Neural progenitor cell (in vitro differentiated cells): Measurements from ENCODE around the gene WWTR1. TPM values are rescaled to one million over a fixed set of nuclear protein-coding genes. Genes with fewer than 3 reads are reported as not detected.

Experiments
- DNase-seq: peaks from one replicate; pipeline ENCODE4 v3.0.0-alpha.2; 2016; ENCODE audit warnings: low spot score
- H2AFZ ChIP-seq: fragments of 200-600 bp; sonication (generic); replicated peaks from 2 replicates; pipeline ENCODE4 v1.6.1; 2016; ENCODE audit warnings: antibody characterized with exemption
- H3F3A ChIP-seq: fragments of 200-600 bp; sonication (generic); 2 replicates; pipeline ENCODE4 v1.6.1; 2016; ENCODE audit warnings: antibody characterized with exemption, low read depth
- H3K27ac ChIP-seq: fragments of 200-600 bp; sonication (generic); 2 replicates; pipeline ENCODE4 v1.5.1; 2016; ENCODE audit warnings: mild to moderate bottlenecking
- H3K27me3 ChIP-seq: fragments of 200-600 bp; sonication (generic); 2 replicates; pipeline ENCODE4 v1.6.1; 2016; ENCODE audit warnings: mild to moderate bottlenecking, moderate library complexity
- H3K36me3 ChIP-seq: fragments of 200-600 bp; sonication (generic); 2 replicates; pipeline ENCODE4 v1.5.1; 2016
- H3K4me1 ChIP-seq: fragments of 200-600 bp; sonication (generic); 2 replicates; pipeline ENCODE4 v1.6.1; 2016; ENCODE audit warnings: mixed run types
- H3K4me2 ChIP-seq: fragments of 200-600 bp; sonication (generic); 2 replicates; pipeline ENCODE4 v1.6.1; 2016
- H3K4me3 ChIP-seq: fragments of 200-600 bp; sonication (generic); 2 replicates; pipeline ENCODE4 v1.5.1; 2016
- H3K79me2 ChIP-seq: fragments of 200-600 bp; sonication (generic); 2 replicates; pipeline ENCODE4 v1.6.1; 2016; ENCODE audit warnings: low read depth
- H3K9ac ChIP-seq: fragments of 200-600 bp; sonication (generic); 2 replicates; pipeline ENCODE4 v1.6.1; 2016
- H3K9me3 ChIP-seq: fragments of 200-600 bp; sonication (generic); 2 replicates; pipeline ENCODE4 v1.5.1; 2016; ENCODE audit warnings: low read depth
- H4K20me1 ChIP-seq: fragments of 200-600 bp; sonication (generic); 2 replicates; pipeline ENCODE4 v1.6.1; 2016; ENCODE audit warnings: low read depth
- H3K27ac Mint-ChIP-seq: 3 replicates; pipeline ENCODE4 v1.8.0; 2021; ENCODE audit warnings: mixed read lengths
- H3K27me3 Mint-ChIP-seq: 2 replicates; pipeline ENCODE4 v1.8.0; 2022; ENCODE audit warnings: low read depth, mild to moderate bottlenecking, inconsistent platforms, moderate library complexity, mixed read lengths; ENCODE audit not compliant: insufficient read depth
- H3K36me3 Mint-ChIP-seq: 3 replicates; pipeline ENCODE4 v1.8.0; 2021; ENCODE audit warnings: mixed read lengths
- H3K4me1 Mint-ChIP-seq: 3 replicates; pipeline ENCODE4 v1.8.0; 2021; ENCODE audit warnings: mixed read lengths
- H3K4me3 Mint-ChIP-seq: 3 replicates; pipeline ENCODE4 v1.8.0; 2021; ENCODE audit warnings: mild to moderate bottlenecking, moderate library complexity, mixed read lengths
- H3K9me3 Mint-ChIP-seq: 3 replicates; pipeline ENCODE4 v1.8.0; 2020; ENCODE audit warnings: mixed read lengths
- EZH2 ChIP-seq: fragments of 200-600 bp; sonication (generic); IDR thresholded peaks from 2 replicates; pipeline ENCODE4 v1.6.1; 2017; ENCODE audit warnings: antibody characterized with exemption, mild to moderate bottlenecking, moderate library complexity
- EZH2phosphoT487 ChIP-seq: fragments of 200-600 bp; sonication (generic); IDR thresholded peaks from 2 replicates; pipeline ENCODE4 v1.6.1; 2017; ENCODE audit warnings: antibody characterized with exemption
- total RNA-seq: library from RNA; depleted of rRNA; stranded (reverse); fragments of >200 nt; gene quantifications from 2 replicates; pipeline ENCODE4 v1.2.3, GENCODE V29; 2015; ENCODE audit warnings: low replicate concordance
- TF ChIP-seq, protein P1 (sequence below): fragments of 200-600 bp; sonication (generic); IDR thresholded peaks from 2 replicates; pipeline ENCODE4 v1.5.1; 2017; ENCODE audit warnings: antibody characterized with exemption, mild to moderate bottlenecking

Gene WWTR1
- total RNA-seq, 1 donor from 2014 or later, result 13.9 TPM

DNA sequence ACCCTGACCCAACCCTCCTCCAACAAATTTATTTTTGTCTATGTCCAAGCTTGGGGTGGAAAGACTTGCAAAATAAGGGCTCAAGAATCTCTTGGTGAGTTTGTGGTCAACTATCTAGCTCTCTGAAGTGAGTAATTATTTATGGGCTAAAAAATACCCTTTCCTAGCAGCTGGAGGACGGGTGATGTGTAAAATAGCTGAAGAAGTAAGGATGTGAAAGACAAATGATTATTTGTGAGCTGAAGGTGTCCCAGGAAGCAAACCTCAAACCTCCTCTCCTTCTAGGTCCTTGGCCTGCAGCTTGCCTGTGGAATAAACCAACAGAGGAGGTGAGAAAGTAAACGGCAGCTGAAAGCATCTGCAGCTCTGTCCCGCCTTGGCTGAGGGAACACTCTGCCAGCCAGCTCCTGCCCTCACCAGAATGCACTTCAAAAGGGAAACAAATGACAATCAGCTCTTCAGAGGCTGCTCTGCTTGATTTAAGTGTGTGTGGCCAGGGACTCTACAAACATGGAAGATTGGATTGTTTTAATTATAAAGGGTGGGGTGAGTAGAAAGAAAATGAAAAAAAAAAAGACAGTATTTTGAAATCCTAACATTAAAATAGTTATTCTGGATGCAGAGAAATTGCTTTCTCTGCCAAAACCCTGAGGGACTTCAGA, 123.0 kb downstream of the WWTR1 start:
- no peak for TF ChIP-seq EZH2
- TF ChIP-seq EZH2phosphoT487, result no peak
- TF ChIP-seq, protein P1, sequence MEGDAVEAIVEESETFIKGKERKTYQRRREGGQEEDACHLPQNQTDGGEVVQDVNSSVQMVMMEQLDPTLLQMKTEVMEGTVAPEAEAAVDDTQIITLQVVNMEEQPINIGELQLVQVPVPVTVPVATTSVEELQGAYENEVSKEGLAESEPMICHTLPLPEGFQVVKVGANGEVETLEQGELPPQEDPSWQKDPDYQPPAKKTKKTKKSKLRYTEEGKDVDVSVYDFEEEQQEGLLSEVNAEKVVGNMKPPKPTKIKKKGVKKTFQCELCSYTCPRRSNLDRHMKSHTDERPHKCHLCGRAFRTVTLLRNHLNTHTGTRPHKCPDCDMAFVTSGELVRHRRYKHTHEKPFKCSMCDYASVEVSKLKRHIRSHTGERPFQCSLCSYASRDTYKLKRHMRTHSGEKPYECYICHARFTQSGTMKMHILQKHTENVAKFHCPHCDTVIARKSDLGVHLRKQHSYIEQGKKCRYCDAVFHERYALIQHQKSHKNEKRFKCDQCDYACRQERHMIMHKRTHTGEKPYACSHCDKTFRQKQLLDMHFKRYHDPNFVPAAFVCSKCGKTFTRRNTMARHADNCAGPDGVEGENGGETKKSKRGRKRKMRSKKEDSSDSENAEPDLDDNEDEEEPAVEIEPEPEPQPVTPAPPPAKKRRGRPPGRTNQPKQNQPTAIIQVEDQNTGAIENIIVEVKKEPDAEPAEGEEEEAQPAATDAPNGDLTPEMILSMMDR, result no peak
- H3K36me3 ChIP-seq, result no peaks in the 10 kb centered on the region
- H2AFZ ChIP-seq, result no peak overlapping the region
- peak overlapping the region; percentile 12 for H3K4me2 ChIP-seq
- Mint-ChIP-seq H3K27ac (no peak overlapping the region), H3K9me3 (no peaks in the 10 kb centered on the region), H3K36me3 (no peaks in the 10 kb centered on the region), H3K4me3 (no peak overlapping the region), H3K27me3 (no peaks in the 10 kb centered on the region), H3K4me1 (peaks cover 70% of the 10 kb centered on the region)
- no peak overlapping the region for H3K27ac ChIP-seq
- H3K9me3 ChIP-seq, result no peaks in the 10 kb centered on the region
- no peak overlapping the region for H3K4me3 ChIP-seq
- peaks cover 16% of the 10 kb centered on the region for H3F3A ChIP-seq
- no peaks in the 10 kb centered on the region for H4K20me1 ChIP-seq
- no peak overlapping the region for H3K9ac ChIP-seq
- H3K79me2 ChIP-seq, result no peaks in the 10 kb centered on the region
- no peaks in the 10 kb centered on the region for H3K27me3 ChIP-seq
- peaks cover 28% of the 10 kb centered on the region for H3K4me1 ChIP-seq
- no peak for DNase-seq

DNA sequence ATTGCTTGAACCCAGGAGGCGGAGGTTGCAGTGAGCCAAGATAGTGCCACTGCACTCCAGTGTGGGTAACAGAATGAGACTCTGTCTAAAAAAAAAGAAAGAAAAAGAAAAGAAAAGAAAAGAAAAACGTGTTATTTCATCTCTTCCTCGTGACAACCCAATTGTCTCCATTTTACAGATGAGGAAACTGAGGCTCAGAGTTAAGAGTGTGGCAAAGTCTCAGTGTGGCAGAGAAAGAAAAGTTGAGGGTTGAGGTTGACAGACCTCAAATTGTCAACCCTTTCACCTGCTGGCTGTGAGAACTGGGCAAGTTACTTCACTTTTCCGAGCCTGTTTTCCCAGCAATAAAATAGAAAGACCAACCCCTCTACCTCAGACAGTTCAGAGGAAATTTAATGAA, 123.7 kb downstream of the WWTR1 start:
- H3K27me3 ChIP-seq, result no peaks in the 10 kb centered on the region
- Mint-ChIP-seq H3K4me3 (no peak overlapping the region), H3K27ac (no peak overlapping the region), H3K4me1 (peaks cover 63% of the 10 kb centered on the region), H3K27me3 (no peaks in the 10 kb centered on the region), H3K9me3 (no peaks in the 10 kb centered on the region), H3K36me3 (no peaks in the 10 kb centered on the region)
- no peaks in the 10 kb centered on the region for H3K36me3 ChIP-seq
- H3F3A ChIP-seq, result peaks cover 16% of the 10 kb centered on the region
- no peak overlapping the region for H3K4me3 ChIP-seq
- H4K20me1 ChIP-seq, result no peaks in the 10 kb centered on the region
- TF ChIP-seq EZH2phosphoT487 (no peak), EZH2 (no peak)
- TF ChIP-seq, protein P1, result no peak
- H3K27ac ChIP-seq, result no peak overlapping the region
- peaks cover 28% of the 10 kb centered on the region for H3K4me1 ChIP-seq
- H3K4me2 ChIP-seq, result no peak overlapping the region
- DNase-seq, result no peak
- no peak overlapping the region for H2AFZ ChIP-seq
- no peak overlapping the region for H3K9ac ChIP-seq
- no peaks in the 10 kb centered on the region for H3K79me2 ChIP-seq
- H3K9me3 ChIP-seq, result no peaks in the 10 kb centered on the region

DNA sequence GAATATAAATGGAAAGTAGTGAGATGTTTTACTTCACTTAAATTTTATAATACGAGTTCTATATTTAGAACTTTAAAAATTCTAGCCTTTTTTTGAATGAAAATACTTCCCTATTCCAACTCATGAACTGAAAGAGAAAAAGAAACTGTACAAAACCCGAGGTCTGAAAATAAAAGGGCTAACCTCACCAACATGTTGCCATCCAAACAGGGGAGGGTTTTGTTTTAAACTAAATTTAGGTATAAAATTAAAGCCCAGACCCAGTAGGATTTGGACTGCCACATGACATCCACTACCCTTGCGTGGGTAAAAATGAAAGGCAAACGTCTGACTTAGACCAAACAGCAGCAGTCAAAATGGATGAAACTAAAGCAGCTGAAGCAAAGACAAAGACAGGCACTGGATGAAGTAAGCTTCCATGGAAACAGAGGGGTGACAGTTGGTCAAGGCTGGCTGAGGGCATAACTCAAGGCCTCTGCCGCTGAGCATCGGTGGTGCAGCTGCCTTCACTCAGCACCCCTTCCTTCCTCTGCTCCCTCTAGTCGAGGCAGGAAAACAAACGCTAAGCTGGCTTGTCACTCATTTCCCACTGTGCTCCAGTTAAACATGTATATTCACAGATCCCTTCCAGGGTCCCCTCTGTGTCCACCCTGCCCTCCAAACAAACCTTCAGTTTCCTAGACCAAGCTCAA, 125.2 kb downstream of the WWTR1 start:
- Histone ChIP-seq H3K4me3 (no peak overlapping the region), H3K79me2 (no peaks in the 10 kb centered on the region), H2AFZ (no peak overlapping the region), H3K4me2 (no peak overlapping the region), H3K36me3 (no peaks in the 10 kb centered on the region), H3F3A (peaks cover 16% of the 10 kb centered on the region), H3K4me1 (peaks cover 28% of the 10 kb centered on the region), H3K27me3 (no peaks in the 10 kb centered on the region), H4K20me1 (no peaks in the 10 kb centered on the region), H3K9me3 (no peaks in the 10 kb centered on the region), H3K27ac (no peak overlapping the region), H3K9ac (no peak overlapping the region)
- Mint-ChIP-seq H3K27ac (peak overlapping the region; percentile 70), H3K27me3 (no peaks in the 10 kb centered on the region), H3K4me1 (peaks cover 69% of the 10 kb centered on the region), H3K9me3 (no peaks in the 10 kb centered on the region), H3K4me3 (peak overlapping the region; percentile 4), H3K36me3 (no peaks in the 10 kb centered on the region)
- DNase-seq, result no peak
- no peak for TF ChIP-seq EZH2phosphoT487
- TF ChIP-seq, protein P1, result no peak
- TF ChIP-seq EZH2, result no peak
